Measurements from ENCODE around the gene TRMT44.

The TRMT44 gene

DNA sequence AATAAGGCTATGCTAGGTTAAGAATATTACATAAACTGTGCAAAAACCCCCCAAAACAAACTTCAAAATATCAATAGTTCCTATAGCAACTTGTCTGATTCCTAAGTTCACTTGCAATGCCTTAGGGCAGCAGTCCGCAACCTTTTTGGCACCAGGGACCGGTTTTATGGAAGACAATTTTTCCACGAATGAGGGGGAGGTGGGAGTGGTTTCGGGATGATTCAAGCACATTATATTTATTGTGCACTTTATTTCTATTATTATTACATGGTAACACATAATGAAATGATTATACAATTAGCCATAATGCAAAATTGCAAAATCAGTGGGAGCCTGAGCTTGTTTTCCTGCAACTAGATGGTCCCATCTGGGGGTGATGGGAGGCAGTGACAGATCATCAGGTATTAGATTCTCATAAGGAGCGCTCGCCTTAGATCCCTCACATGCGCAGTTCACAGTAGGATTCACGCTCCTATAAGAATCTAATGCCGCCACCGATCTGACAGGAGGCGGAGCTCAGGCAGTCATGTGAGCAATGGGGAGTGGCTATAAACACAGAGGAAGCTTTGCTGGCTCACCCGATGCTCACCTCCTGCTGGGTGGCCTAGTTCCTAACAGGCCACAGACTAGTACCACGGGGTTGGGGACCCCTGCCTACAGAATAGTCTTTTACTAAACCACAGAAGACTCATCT lies 39.8 kb upstream of the TRMT44 start:
- POLR2A ChIA-PET, result no interaction called here
- no peak for DNase-seq (ENCODE audit: extremely low spot score)
- CTCF ChIA-PET, result interaction anchor here (0.7 to 10.8 kb wide), 6 partner anchors 9 to 224 kb away, joined by 3 to 85 read pairs (median 15); no protein-coding TSS in a partner anchor
- TF ChIP-seq, protein P1, sequence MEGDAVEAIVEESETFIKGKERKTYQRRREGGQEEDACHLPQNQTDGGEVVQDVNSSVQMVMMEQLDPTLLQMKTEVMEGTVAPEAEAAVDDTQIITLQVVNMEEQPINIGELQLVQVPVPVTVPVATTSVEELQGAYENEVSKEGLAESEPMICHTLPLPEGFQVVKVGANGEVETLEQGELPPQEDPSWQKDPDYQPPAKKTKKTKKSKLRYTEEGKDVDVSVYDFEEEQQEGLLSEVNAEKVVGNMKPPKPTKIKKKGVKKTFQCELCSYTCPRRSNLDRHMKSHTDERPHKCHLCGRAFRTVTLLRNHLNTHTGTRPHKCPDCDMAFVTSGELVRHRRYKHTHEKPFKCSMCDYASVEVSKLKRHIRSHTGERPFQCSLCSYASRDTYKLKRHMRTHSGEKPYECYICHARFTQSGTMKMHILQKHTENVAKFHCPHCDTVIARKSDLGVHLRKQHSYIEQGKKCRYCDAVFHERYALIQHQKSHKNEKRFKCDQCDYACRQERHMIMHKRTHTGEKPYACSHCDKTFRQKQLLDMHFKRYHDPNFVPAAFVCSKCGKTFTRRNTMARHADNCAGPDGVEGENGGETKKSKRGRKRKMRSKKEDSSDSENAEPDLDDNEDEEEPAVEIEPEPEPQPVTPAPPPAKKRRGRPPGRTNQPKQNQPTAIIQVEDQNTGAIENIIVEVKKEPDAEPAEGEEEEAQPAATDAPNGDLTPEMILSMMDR (IDR thresholded peaks at IDR 0.05; ENCODE audit: control extremely low read depth, extremely low read depth, low read depth, missing control alignments), result no peak

DNA sequence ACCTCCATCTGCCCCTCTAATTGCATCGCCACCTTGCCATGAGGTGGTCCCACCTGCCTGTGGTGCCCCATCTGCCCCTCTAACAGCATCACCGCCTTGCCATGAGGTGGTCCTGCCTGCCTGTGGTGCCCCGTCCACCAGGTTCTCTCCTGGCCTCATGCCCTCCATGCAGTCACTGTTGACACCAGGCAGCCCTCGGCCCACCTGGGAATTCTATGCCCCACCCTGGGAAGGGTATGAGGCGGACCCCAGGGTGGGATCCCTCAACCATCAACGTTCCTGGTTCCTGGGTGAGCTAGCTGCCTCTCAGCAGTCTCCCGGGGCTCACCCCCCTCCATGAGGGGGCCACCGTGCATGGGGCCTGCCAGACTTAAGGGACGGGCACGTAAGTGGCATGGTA lies 38.9 kb upstream of the TRMT44 start:
- ChIA-PET CTCF (interaction anchor here (0.7 to 10.8 kb wide), 16 partner anchors 10 to 225 kb away, joined by 3 to 85 read pairs (median 8); no protein-coding TSS in a partner anchor), POLR2A (no interaction called here)
- no peak for DNase-seq (ENCODE audit: extremely low spot score)
- TF ChIP-seq, protein P1 (IDR thresholded peaks at IDR 0.05; ENCODE audit: control extremely low read depth, extremely low read depth, low read depth, missing control alignments), result no peak

DNA sequence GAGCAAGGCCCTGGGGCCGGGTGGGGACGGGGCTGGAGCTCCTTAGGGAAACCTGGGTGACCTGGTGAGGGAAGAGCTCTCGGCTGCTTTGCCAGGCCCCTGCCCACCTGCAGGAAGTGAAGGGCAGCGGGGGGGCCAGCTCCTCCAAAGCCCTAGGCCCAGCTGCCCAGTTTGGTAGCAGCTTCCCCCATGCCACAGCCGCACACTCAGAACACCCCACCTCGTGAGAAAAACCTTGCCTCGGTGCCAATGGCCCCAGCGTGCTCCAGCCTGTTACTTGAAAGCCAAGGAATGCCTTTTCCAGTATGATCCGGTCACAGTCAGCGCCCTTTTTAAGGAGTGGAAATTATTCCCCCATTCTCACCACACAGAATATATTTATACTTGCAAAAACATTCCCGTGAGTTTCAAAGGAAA lies 38.4 kb upstream of the TRMT44 start:
- ChIA-PET POLR2A (no interaction called here), CTCF (interaction anchor here (1.1 to 10.8 kb wide), 25 partner anchors 8 to 225 kb away, joined by 3 to 85 read pairs (median 5); no protein-coding TSS in a partner anchor)
- TF ChIP-seq, protein P1 (IDR thresholded peaks at IDR 0.05; ENCODE audit: control extremely low read depth, extremely low read depth, low read depth, missing control alignments), result no peak
- no peak for DNase-seq (ENCODE audit: extremely low spot score)

DNA sequence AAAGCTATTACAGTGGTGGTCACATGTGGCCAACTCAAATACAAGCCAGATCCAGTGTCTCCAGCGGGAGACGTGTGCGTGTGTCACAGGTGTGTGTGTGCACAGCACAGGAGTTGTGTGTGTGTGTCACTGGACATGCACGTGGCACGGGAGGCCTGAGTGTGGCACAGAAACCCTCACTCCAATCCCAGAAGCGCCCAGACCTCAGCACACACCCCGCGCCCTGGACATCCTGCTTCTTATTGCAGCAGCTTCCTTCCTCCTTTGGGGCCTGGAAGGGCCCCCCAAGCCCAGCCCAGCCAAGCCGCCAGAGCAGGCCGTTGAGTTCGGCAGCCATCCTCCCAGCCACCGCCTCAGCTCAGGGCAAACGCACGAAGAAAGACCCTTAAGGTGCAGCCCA lies 37.9 kb upstream of the TRMT44 start:
- CTCF ChIA-PET, result interaction anchor here (0.7 to 10.8 kb wide), 30 partner anchors 9 to 243 kb away, joined by 3 to 85 read pairs (median 4); partner anchors contain the start of gene ABLIM2
- TF ChIP-seq, protein P1 (IDR thresholded peaks at IDR 0.05; ENCODE audit: control extremely low read depth, extremely low read depth, low read depth, missing control alignments), result no peak
- DNase-seq (ENCODE audit: extremely low spot score), result no peak
- POLR2A ChIA-PET, result no interaction called here

DNA sequence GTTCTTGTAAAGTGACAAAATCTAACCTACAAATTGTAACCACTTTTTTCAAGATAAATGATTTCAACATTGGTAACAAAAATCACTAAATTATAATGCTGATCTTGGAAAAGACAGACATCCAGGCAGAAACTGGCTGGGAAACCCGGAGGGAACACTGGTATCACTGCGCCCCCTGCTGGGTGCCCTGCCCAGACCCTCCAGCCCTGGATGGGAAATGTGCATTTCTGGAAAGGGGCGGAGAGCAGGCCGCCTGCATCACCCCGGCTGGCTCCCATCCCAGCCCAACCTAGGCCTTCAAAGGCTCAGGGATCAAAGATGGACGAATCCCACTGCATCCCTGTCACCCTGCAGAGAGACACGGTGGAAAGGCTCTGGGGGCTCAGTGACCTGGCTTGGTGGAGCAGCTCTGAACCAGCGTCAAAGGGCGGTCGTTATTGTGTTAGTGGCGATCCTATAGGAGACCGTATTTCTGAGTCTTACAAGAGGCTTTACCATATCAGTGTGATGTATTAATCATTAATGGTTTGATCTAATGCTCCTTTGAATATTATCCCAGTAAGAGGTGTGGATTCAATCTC lies 37.3 kb upstream of the TRMT44 start:
- ChIA-PET POLR2A (no interaction called here), CTCF (interaction anchor here (0.7 to 10.8 kb wide), 29 partner anchors 9 to 244 kb away, joined by 3 to 85 read pairs (median 5); partner anchors contain the start of gene ABLIM2)
- DNase-seq (ENCODE audit: extremely low spot score), result peak; percentile 78
- TF ChIP-seq, protein P1 (IDR thresholded peaks at IDR 0.05; ENCODE audit: control extremely low read depth, extremely low read depth, low read depth, missing control alignments), result peak; percentile 80

DNA sequence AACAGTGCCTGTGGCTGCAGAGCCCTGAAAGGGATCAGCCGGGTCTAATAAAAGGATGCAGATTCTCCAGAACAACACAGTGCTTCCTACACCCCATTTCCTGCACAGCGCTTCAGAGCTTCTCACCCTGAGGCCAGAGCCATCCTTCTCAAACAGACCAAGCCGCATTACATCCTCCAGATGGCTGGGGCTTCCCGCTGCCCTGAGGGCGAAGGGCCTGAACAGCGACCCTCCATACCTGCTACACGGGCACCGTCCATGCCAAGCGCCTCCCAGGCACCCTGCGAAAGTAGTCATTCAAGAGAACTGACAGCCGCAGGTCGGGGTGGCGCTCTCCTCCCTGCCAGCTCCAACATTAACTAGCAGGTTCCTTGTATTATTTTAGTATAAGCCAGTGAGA lies 36.6 kb upstream of the TRMT44 start:
- CTCF ChIA-PET, result interaction anchor here (0.7 to 10.8 kb wide), 15 partner anchors 10 to 244 kb away, joined by 3 to 85 read pairs (median 6); partner anchors contain the start of gene ABLIM2
- TF ChIP-seq, protein P1 (IDR thresholded peaks at IDR 0.05; ENCODE audit: control extremely low read depth, extremely low read depth, low read depth, missing control alignments), result no peak
- POLR2A ChIA-PET, result no interaction called here
- DNase-seq (ENCODE audit: extremely low spot score), result no peak

Measured in GM10248 (cell line).